ENCODE measurements around the gene CDKN2A.

GRCh38 chr9:21919377-21920362 lies 74.5 kb downstream of the CDKN2A start:
- TF ChIP-seq POLR2AphosphoS5 (IDR thresholded peaks at IDR 0.05; ENCODE audit: low read depth, low read length) (0 out of 2 replicates have a peak, but pooled peaks have one; percentile 25), REST (IDR thresholded peaks at IDR 0.05; ENCODE audit: insufficient read depth in 1 of 2, low read depth in 2 of 2, low read length in 2 of 2) (no peak), FOXP2 (optimal IDR thresholded peaks at IDR 0.05; ENCODE audit: borderline replicate concordance, extremely low read depth, extremely low read length, insufficient read depth) (no peak), SIN3A (IDR thresholded peaks at IDR 0.05; ENCODE audit: borderline replicate concordance, insufficient read depth, low read length) (no peak), TAF1 (IDR thresholded peaks at IDR 0.05; ENCODE audit: borderline replicate concordance, insufficient read depth, low read length) (0 out of 2 replicates have a peak, but pooled peaks have one; percentile 36)

Measured in PFSK-1 (cell line).